HG02840 (cell line): ENCODE measurements around the gene CDKAL1.

ENCODE experiments used
- ATAC-seq: cut with Tn5 transposase; IDR thresholded peaks from one replicate; pipeline ENCODE4 v1.9.1; 2021; ENCODE audit warnings: mild to moderate bottlenecking, moderate library complexity, moderate number of reproducible peaks; ENCODE audit not compliant: unreplicated experiment, low FRiP score

Gene CDKAL1

GRCh38 chr6:20853828-20854227, 319.6 kb downstream of the CDKAL1 start:
- no peak for ATAC-seq

- ATAC-seq: no peak
Observed at GRCh38 chr6:20856681-20857288, 322.5 kb downstream of the CDKAL1 start.

GRCh38 chr6:20861481-20861880, 327.2 kb downstream of the CDKAL1 start:
- no peak for ATAC-seq

GRCh38 chr6:20866036-20866435, 331.8 kb downstream of the CDKAL1 start:
- no peak for ATAC-seq

GRCh38 chr6:20866935-20867703, 332.9 kb downstream of the CDKAL1 start:
- no peak for ATAC-seq

GRCh38 chr6:20868397-20869096, 334.3 kb downstream of the CDKAL1 start:
- no peak for ATAC-seq

GRCh38 chr6:20870021-20870420, 335.8 kb downstream of the CDKAL1 start:
- no peak for ATAC-seq

- ATAC-seq: no peak
Observed at GRCh38 chr6:20870493-20870892, 336.2 kb downstream of the CDKAL1 start.

GRCh38 chr6:20873425-20874190, 339.4 kb downstream of the CDKAL1 start:
- ATAC-seq: no peak

GRCh38 chr6:20875369-20875963, 341.2 kb downstream of the CDKAL1 start:
- ATAC-seq: no peak

- ATAC-seq: no peak
Observed at GRCh38 chr6:20876036-20876435, 341.8 kb downstream of the CDKAL1 start.

- no peak for ATAC-seq
Observed at GRCh38 chr6:20876561-20876960, 342.3 kb downstream of the CDKAL1 start.

- ATAC-seq: peak; percentile 96
Observed at GRCh38 chr6:20877008-20877937, 343.0 kb downstream of the CDKAL1 start.

GRCh38 chr6:20879121-20879520, 344.9 kb downstream of the CDKAL1 start:
- ATAC-seq: no peak

GRCh38 chr6:20879526-20879925, 345.3 kb downstream of the CDKAL1 start:
- no peak for ATAC-seq

GRCh38 chr6:20881365-20881764, 347.1 kb downstream of the CDKAL1 start:
- no peak for ATAC-seq

- ATAC-seq: no peak
Observed at GRCh38 chr6:20882014-20882413, 347.8 kb downstream of the CDKAL1 start.

GRCh38 chr6:20885076-20885475, 350.8 kb downstream of the CDKAL1 start:
- no peak for ATAC-seq

GRCh38 chr6:20891161-20891560, 356.9 kb downstream of the CDKAL1 start:
- no peak for ATAC-seq
